ENCODE measurements around the gene EIF3K. TPM values are rescaled to one million over a fixed set of nuclear protein-coding genes. Genes with fewer than 3 reads are reported as not detected.

The EIF3K gene
- polyA plus RNA-seq, 4 donors, result 257 to 710 (median 626) TPM

GRCh38 chr19:38662537-38663155, 43.7 kb downstream of the EIF3K start:
- H3K4me3 ChIP-seq (ENCODE audit: low read depth in 1 of 3, low read length in 3 of 3), result no peak overlapping the region
- no peak for FAIRE-seq
- 53 to 71% (median 68%) methylated on average over 7 of the region's 7 CpGs for WGBS, 3 donors
- no peaks in the 10 kb centered on the region for H3K27me3 ChIP-seq (ENCODE audit: control insufficient read depth in 3 of 3, insufficient read depth in 3 of 3, low read length in 3 of 3)
- DNase-seq, result peak in 1 of 2 donors; percentile 40
- H3K36me3 ChIP-seq (ENCODE audit: control insufficient read depth in 3 of 3, insufficient read depth in 2 of 3, low read depth in 1 of 3, low read length in 3 of 3), result peaks cover 0 to 82% (median under 1%) of the 10 kb centered on the region in 3 donors
- peak overlapping the region; percentile 9 to 88 (median 49) for H3K27ac ChIP-seq (ENCODE audit: low read depth in 1 of 3, low read length in 2 of 3)
- peaks cover 34 to 95% (median 62%) of the 10 kb centered on the region in 3 donors for H3K4me1 ChIP-seq (ENCODE audit: control insufficient read depth in 3 of 3, insufficient read depth in 2 of 3, low read depth in 1 of 3, low read length in 2 of 3)
- no peaks in the 10 kb centered on the region for H3K9me3 ChIP-seq (ENCODE audit: control insufficient read depth in 2 of 2, insufficient read depth in 1 of 2, low read depth in 1 of 2, low read length in 1 of 2)

- Histone ChIP-seq H3K4me1 (ENCODE audit: control insufficient read depth in 3 of 3, insufficient read depth in 2 of 3, low read depth in 1 of 3, low read length in 2 of 3) (peaks cover 38 to 95% (median 61%) of the 10 kb centered on the region in 3 donors), H3K9me3 (ENCODE audit: control insufficient read depth in 2 of 2, insufficient read depth in 1 of 2, low read depth in 1 of 2, low read length in 1 of 2) (no peaks in the 10 kb centered on the region), H3K27ac (ENCODE audit: low read depth in 1 of 3, low read length in 2 of 3) (peak overlapping the region in 2 of 3 donors; percentile 88 to 93), H3K27me3 (ENCODE audit: control insufficient read depth in 3 of 3, insufficient read depth in 3 of 3, low read length in 3 of 3) (no peaks in the 10 kb centered on the region), H3K36me3 (ENCODE audit: control insufficient read depth in 3 of 3, insufficient read depth in 2 of 3, low read depth in 1 of 3, low read length in 3 of 3) (peaks cover 0 to 83% (median 0%) of the 10 kb centered on the region in 3 donors), H3K4me3 (ENCODE audit: low read depth in 1 of 3, low read length in 3 of 3) (peak overlapping the region in 1 of 3 donors; percentile 7)
- peak in 1 of 2 donors; percentile 76 for DNase-seq
- 86 to 92% (median 91%) methylated on average over 22 of the region's 22 CpGs for WGBS, 3 donors
- FAIRE-seq, result no peak
Measured at GRCh38 chr19:38663156-38663651, 44.2 kb downstream of the EIF3K start.

- FAIRE-seq, result no peak
- no peak for DNase-seq
- Histone ChIP-seq H3K27me3 (ENCODE audit: control insufficient read depth in 3 of 3, insufficient read depth in 3 of 3, low read length in 3 of 3) (no peaks in the 10 kb centered on the region), H3K4me3 (ENCODE audit: low read depth in 1 of 3, low read length in 3 of 3) (no peak overlapping the region), H3K36me3 (ENCODE audit: control insufficient read depth in 3 of 3, insufficient read depth in 2 of 3, low read depth in 1 of 3, low read length in 3 of 3) (peaks cover 0 to 87% (median 0%) of the 10 kb centered on the region in 3 donors), H3K9me3 (ENCODE audit: control insufficient read depth in 2 of 2, insufficient read depth in 1 of 2, low read depth in 1 of 2, low read length in 1 of 2) (no peaks in the 10 kb centered on the region), H3K4me1 (ENCODE audit: control insufficient read depth in 3 of 3, insufficient read depth in 2 of 3, low read depth in 1 of 3, low read length in 2 of 3) (peaks cover 41 to 93% (median 59%) of the 10 kb centered on the region in 3 donors), H3K27ac (ENCODE audit: low read depth in 1 of 3, low read length in 2 of 3) (peak overlapping the region; percentile 78 to 93 (median 88))
- 59 to 74% (median 69%) methylated on average over 18 to 19 of the region's 19 CpGs for WGBS, 3 donors
Measured at GRCh38 chr19:38663957-38664502, 45.0 kb downstream of the EIF3K start.

GRCh38 chr19:38664503-38665211, 45.7 kb downstream of the EIF3K start:
- no peak for DNase-seq
- peaks cover 0 to 88% (median 0%) of the 10 kb centered on the region in 3 donors for H3K36me3 ChIP-seq (ENCODE audit: control insufficient read depth in 3 of 3, insufficient read depth in 2 of 3, low read depth in 1 of 3, low read length in 3 of 3)
- H3K4me1 ChIP-seq (ENCODE audit: control insufficient read depth in 3 of 3, insufficient read depth in 2 of 3, low read depth in 1 of 3, low read length in 2 of 3), result peaks cover 44 to 93% (median 58%) of the 10 kb centered on the region in 3 donors
- H3K27me3 ChIP-seq (ENCODE audit: control insufficient read depth in 3 of 3, insufficient read depth in 3 of 3, low read length in 3 of 3), result no peaks in the 10 kb centered on the region
- no peaks in the 10 kb centered on the region for H3K9me3 ChIP-seq (ENCODE audit: control insufficient read depth in 2 of 2, insufficient read depth in 1 of 2, low read depth in 1 of 2, low read length in 1 of 2)
- H3K27ac ChIP-seq (ENCODE audit: low read depth in 1 of 3, low read length in 2 of 3), result peak overlapping the region; percentile 78 to 93 (median 88)
- no peak overlapping the region for H3K4me3 ChIP-seq (ENCODE audit: low read depth in 1 of 3, low read length in 3 of 3)
- WGBS, 3 donors, result 30 to 38% (median 36%) methylated on average over 7 of the region's 7 CpGs
- no peak for FAIRE-seq

GRCh38 chr19:38665219-38665931, 46.4 kb downstream of the EIF3K start:
- peaks cover 0 to 89% (median 0%) of the 10 kb centered on the region in 3 donors for H3K36me3 ChIP-seq (ENCODE audit: control insufficient read depth in 3 of 3, insufficient read depth in 2 of 3, low read depth in 1 of 3, low read length in 3 of 3)
- WGBS, 3 donors, result 57 to 69% (median 67%) methylated on average over 13 of the region's 13 CpGs
- DNase-seq (no peak), FAIRE-seq (no peak)
- H3K4me3 ChIP-seq (ENCODE audit: low read depth in 1 of 3, low read length in 3 of 3), result no peak overlapping the region
- peaks cover 46 to 94% (median 64%) of the 10 kb centered on the region in 3 donors for H3K4me1 ChIP-seq (ENCODE audit: control insufficient read depth in 3 of 3, insufficient read depth in 2 of 3, low read depth in 1 of 3, low read length in 2 of 3)
- no peaks in the 10 kb centered on the region for H3K9me3 ChIP-seq (ENCODE audit: control insufficient read depth in 2 of 2, insufficient read depth in 1 of 2, low read depth in 1 of 2, low read length in 1 of 2)
- H3K27ac ChIP-seq (ENCODE audit: low read depth in 1 of 3, low read length in 2 of 3), result peak overlapping the region; percentile 78 to 93 (median 88)
- H3K27me3 ChIP-seq (ENCODE audit: control insufficient read depth in 3 of 3, insufficient read depth in 3 of 3, low read length in 3 of 3), result no peaks in the 10 kb centered on the region

- 49 to 59% (median 52%) methylated on average over 19 of the region's 19 CpGs for WGBS, 3 donors
- H3K27ac ChIP-seq (ENCODE audit: low read depth in 1 of 3, low read length in 2 of 3), result peak overlapping the region; percentile 72 to 93 (median 88)
- FAIRE-seq, result no peak
- H3K9me3 ChIP-seq (ENCODE audit: control insufficient read depth in 2 of 2, insufficient read depth in 1 of 2, low read depth in 1 of 2, low read length in 1 of 2), result no peaks in the 10 kb centered on the region
- peaks cover 40 to 92% (median 62%) of the 10 kb centered on the region in 3 donors for H3K4me1 ChIP-seq (ENCODE audit: control insufficient read depth in 3 of 3, insufficient read depth in 2 of 3, low read depth in 1 of 3, low read length in 2 of 3)
- DNase-seq, result peak in 1 of 2 donors; percentile 69
- H3K4me3 ChIP-seq (ENCODE audit: low read depth in 1 of 3, low read length in 3 of 3), result no peak overlapping the region
- no peaks in the 10 kb centered on the region for H3K27me3 ChIP-seq (ENCODE audit: control insufficient read depth in 3 of 3, insufficient read depth in 3 of 3, low read length in 3 of 3)
- peaks cover 0 to 83% (median 0%) of the 10 kb centered on the region in 3 donors for H3K36me3 ChIP-seq (ENCODE audit: control insufficient read depth in 3 of 3, insufficient read depth in 2 of 3, low read depth in 1 of 3, low read length in 3 of 3)
Measured at GRCh38 chr19:38665950-38666662, 47.1 kb downstream of the EIF3K start.

GRCh38 chr19:38666663-38667511, 47.9 kb downstream of the EIF3K start:
- WGBS, 3 donors, result 27 to 31% (median 28%) methylated on average over 10 of the region's 10 CpGs
- peak; percentile 58 to 71 for DNase-seq
- H3K36me3 ChIP-seq (ENCODE audit: control insufficient read depth in 3 of 3, insufficient read depth in 2 of 3, low read depth in 1 of 3, low read length in 3 of 3), result peaks cover 0 to 82% (median 0%) of the 10 kb centered on the region in 3 donors
- H3K4me3 ChIP-seq (ENCODE audit: low read depth in 1 of 3, low read length in 3 of 3), result no peak overlapping the region
- no peaks in the 10 kb centered on the region for H3K9me3 ChIP-seq (ENCODE audit: control insufficient read depth in 2 of 2, insufficient read depth in 1 of 2, low read depth in 1 of 2, low read length in 1 of 2)
- H3K4me1 ChIP-seq (ENCODE audit: control insufficient read depth in 3 of 3, insufficient read depth in 2 of 3, low read depth in 1 of 3, low read length in 2 of 3), result peaks cover 45 to 95% (median 64%) of the 10 kb centered on the region in 3 donors
- no peaks in the 10 kb centered on the region for H3K27me3 ChIP-seq (ENCODE audit: control insufficient read depth in 3 of 3, insufficient read depth in 3 of 3, low read length in 3 of 3)
- peak overlapping the region; percentile 72 to 93 (median 88) for H3K27ac ChIP-seq (ENCODE audit: low read depth in 1 of 3, low read length in 2 of 3)
- FAIRE-seq, result no peak
